Peyer's patch (tissue), 4 donors: ENCODE results near the gene GOLIM4.
A peak's percentile ranks its signal among the peaks of the same experiment; 100 is the strongest.

Source experiments
- CTCF ChIP-seq, 6 experiments: fragments of 450-650 bp in 4 of 6; fragments of 200-600 bp in 2 of 6; sonication (generic) in 1 of 6; IDR thresholded peaks; one replicate each; pipeline ENCODE4 v1.5.1; 2017 to 2019; ENCODE audit warnings: antibody characterized with exemption in 6 of 6, mild to moderate bottlenecking in 3 of 6, moderate library complexity in 1 of 6
- POLR2A ChIP-seq, 2 donors: fragments of 450-650 bp; IDR thresholded peaks; one replicate each; pipeline ENCODE4 v1.5.1; 2017; ENCODE audit warnings: antibody characterized with exemption in 2 of 2, mild to moderate bottlenecking in 2 of 2, moderate library complexity in 2 of 2

GRCh38 chr3:168088106-168088720 is 7.5 kb downstream of the GOLIM4 start:
- TF ChIP-seq CTCF (IDR thresholded peaks at IDR 0.05) (peak in 3 of 6 experiments; percentile 50 to 58 (median 52)), POLR2A (IDR thresholded peaks at IDR 0.05) (no peak)
